Parathyroid adenoma (tissue), 2 donors: ENCODE measurements around the gene B3GNT2.
"Not testable (repeated sequence)": the region's sequence is repeated elsewhere in the genome, so short reads cannot be mapped to it uniquely, and the experiment has no call there.

Experiments
- H2AFZ ChIP-seq: fragments of 300-600 bp; sonication (generic); one replicate; pipeline ENCODE4 v1.7.0; 2017; ENCODE audit warnings: antibody characterized with exemption, mild to moderate bottlenecking
- H3K27ac ChIP-seq: fragments of 300-600 bp; sonication (generic); one replicate; pipeline ENCODE4 v1.7.0; 2017
- H3K27me3 ChIP-seq: fragments of 300-600 bp; sonication (generic); one replicate; pipeline ENCODE4 v1.7.0; 2017; ENCODE audit warnings: low read length; ENCODE audit not compliant: control insufficient read depth, insufficient read depth
- H3K36me3 ChIP-seq: fragments of 300-600 bp; sonication (generic); one replicate; pipeline ENCODE4 v1.7.0; 2017; ENCODE audit warnings: low read length; ENCODE audit not compliant: control insufficient read depth, insufficient read depth
- H3K4me1 ChIP-seq: fragments of 300-600 bp; sonication (generic); one replicate; pipeline ENCODE4 v1.7.0; 2017; ENCODE audit warnings: control low read depth
- H3K4me2 ChIP-seq: fragments of 300-600 bp; sonication (generic); one replicate; pipeline ENCODE4 v1.7.0; 2017; ENCODE audit warnings: low read length
- H3K4me3 ChIP-seq: fragments of 300-600 bp; sonication (generic); one replicate; pipeline ENCODE4 v1.7.0; 2017; ENCODE audit warnings: low read depth, low read length
- H3K79me2 ChIP-seq: fragments of 300-600 bp; sonication (generic); one replicate; pipeline ENCODE4 v1.7.0; 2017; ENCODE audit warnings: control low read depth
- H3K9ac ChIP-seq: fragments of 300-600 bp; sonication (generic); one replicate; pipeline ENCODE4 v1.7.0; 2017; ENCODE audit warnings: mild to moderate bottlenecking
- H3K9me3 ChIP-seq: fragments of 300-600 bp; sonication (generic); one replicate; pipeline ENCODE4 v1.7.0; 2017; ENCODE audit warnings: low read length; ENCODE audit not compliant: control insufficient read depth
- TF ChIP-seq, protein P1 (sequence below): fragments of 300-600 bp; sonication (generic); IDR thresholded peaks from one replicate; pipeline ENCODE4 v1.7.0; 2017; ENCODE audit warnings: antibody characterized with exemption, mild to moderate bottlenecking
- donor health status: primary hyperparathyroidism.

The B3GNT2 gene

DNA sequence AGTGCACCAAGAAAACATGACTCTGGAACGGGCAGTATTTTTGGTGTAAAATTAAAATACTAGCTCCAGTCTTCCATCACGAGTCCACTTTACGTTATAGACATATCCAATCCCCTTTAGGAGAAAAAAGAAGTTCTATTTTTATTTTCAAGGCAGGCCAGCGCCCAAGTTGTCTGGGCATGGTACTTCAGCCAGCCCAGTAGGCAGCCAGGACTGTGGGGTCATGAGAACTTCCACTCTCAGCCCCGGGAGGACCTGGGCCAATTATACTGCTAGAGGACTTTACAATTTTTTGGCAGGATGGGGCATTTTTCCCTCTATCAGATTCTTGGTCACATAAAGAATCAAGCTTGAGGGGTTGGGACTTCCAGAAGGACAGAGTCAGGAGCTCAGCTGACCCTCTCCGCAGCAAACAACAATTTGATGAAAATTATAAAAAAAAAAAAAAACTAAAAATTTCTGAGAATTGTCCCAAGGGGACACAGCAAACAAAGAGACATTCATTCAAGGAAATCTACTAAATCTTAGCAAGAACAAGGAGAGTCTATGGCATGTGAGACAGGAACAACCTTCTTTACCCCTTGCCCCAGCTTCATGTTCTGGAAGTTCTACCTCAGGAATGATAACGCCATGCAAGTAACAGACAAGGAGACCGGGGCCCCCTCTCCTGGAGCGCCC lies 37.3 kb upstream of the B3GNT2 start:
- Histone ChIP-seq H2AFZ (no peak overlapping the region), H3K4me1 (no peaks in the 10 kb centered on the region), H3K4me2 (no peak overlapping the region), H3K4me3 (no peak overlapping the region), H3K79me2 (no peaks in the 10 kb centered on the region), H3K9ac (no peak overlapping the region), H3K36me3 (no peaks in the 10 kb centered on the region), H3K27ac (no peak overlapping the region), H3K9me3 (no peaks in the 10 kb centered on the region), H3K27me3 (no peaks in the 10 kb centered on the region)
- TF ChIP-seq, protein P1, sequence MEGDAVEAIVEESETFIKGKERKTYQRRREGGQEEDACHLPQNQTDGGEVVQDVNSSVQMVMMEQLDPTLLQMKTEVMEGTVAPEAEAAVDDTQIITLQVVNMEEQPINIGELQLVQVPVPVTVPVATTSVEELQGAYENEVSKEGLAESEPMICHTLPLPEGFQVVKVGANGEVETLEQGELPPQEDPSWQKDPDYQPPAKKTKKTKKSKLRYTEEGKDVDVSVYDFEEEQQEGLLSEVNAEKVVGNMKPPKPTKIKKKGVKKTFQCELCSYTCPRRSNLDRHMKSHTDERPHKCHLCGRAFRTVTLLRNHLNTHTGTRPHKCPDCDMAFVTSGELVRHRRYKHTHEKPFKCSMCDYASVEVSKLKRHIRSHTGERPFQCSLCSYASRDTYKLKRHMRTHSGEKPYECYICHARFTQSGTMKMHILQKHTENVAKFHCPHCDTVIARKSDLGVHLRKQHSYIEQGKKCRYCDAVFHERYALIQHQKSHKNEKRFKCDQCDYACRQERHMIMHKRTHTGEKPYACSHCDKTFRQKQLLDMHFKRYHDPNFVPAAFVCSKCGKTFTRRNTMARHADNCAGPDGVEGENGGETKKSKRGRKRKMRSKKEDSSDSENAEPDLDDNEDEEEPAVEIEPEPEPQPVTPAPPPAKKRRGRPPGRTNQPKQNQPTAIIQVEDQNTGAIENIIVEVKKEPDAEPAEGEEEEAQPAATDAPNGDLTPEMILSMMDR = no peak

DNA sequence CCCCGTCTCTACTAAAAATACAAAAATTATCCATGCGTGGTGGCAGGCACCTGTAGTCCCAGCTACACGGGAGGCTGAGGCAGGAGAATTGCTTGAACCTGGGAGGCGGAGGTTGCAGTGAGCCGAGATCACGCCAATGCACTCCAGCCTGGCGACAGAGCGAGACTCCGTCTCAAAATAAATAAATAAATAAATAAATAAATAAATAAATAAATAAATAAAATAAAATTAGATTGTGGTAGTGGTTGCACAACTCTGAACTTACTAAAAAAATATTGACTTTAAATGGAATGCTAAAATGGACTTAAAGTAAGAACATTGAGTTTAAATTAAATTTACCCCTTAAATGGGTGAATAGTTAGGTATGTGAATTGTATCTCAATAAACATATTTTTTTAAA lies 35.2 kb upstream of the B3GNT2 start:
- not testable (repeated sequence) for H3K4me3 ChIP-seq, H3K79me2 ChIP-seq, H3K27me3 ChIP-seq, H3K36me3 ChIP-seq, H3K9me3 ChIP-seq, H3K27ac ChIP-seq, H3K4me2 ChIP-seq, H2AFZ ChIP-seq, H3K4me1 ChIP-seq, H3K9ac ChIP-seq

DNA sequence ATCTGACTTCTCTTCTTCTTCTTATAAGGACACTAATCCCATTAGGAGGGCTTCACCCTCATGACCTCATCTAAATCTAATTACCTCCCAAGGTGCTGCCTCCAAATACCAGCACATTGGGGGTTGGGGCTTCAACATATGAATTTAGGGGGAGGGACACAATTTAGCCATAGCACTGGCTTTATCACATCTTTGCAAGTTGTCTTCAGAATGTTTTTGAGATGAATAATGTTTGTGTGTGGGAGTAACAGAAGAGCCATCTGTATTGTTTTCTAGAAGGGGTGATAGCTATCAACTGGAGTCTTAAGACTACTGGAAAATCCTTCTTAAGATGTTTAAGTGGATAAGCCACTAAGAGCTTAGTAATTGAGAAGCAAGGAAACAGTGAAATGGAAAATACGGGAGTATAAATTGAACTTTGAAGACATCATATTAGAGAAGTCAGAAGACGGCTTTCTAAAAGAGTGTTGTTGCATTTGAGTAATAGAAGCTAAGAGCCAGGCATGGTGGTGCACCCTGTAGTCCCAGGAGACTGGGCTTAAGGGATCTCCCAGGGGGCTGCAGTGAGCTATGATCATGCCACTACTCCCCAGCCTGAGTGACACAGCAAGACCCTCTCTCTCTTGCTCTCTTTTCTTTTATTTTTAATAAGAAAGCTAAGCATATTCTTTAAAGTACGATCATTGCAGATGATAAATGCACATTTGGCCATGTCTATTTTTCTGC lies 32.6 kb upstream of the B3GNT2 start:
- Histone ChIP-seq H3K4me3 (no peak overlapping the region), H3K9me3 (no peaks in the 10 kb centered on the region), H3K27me3 (no peaks in the 10 kb centered on the region), H3K9ac (no peak overlapping the region), H3K4me2 (no peak overlapping the region), H3K36me3 (no peaks in the 10 kb centered on the region), H3K79me2 (no peaks in the 10 kb centered on the region), H3K4me1 (no peaks in the 10 kb centered on the region), H2AFZ (no peak overlapping the region), H3K27ac (no peak overlapping the region)
- TF ChIP-seq, protein P1 = no peak

DNA sequence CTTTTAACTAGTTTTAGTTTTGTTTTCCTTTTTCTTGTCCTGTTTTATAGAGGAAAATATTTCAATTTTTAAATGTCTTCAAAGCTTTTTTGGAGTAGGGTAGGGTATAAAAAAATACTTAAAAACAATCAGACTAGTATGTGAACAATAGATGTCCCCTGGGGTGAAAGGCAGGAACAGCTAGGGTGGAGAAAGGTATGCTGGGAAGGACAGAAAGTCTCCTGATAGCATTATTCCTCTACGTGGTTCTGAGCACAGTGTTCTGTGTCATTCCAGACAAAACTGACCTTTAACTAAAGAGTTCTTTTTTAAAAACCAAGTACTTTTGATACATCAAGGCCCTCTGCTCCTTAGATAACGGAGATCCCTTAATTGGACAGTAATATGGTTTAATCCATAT lies 32.1 kb upstream of the B3GNT2 start:
- no peaks in the 10 kb centered on the region for H3K36me3 ChIP-seq
- TF ChIP-seq, protein P1 = no peak
- no peak overlapping the region for H3K4me2 ChIP-seq
- H3K4me1 ChIP-seq = no peaks in the 10 kb centered on the region
- H3K79me2 ChIP-seq = no peaks in the 10 kb centered on the region
- H2AFZ ChIP-seq = no peak overlapping the region
- no peak overlapping the region for H3K4me3 ChIP-seq
- no peak overlapping the region for H3K9ac ChIP-seq
- no peaks in the 10 kb centered on the region for H3K27me3 ChIP-seq
- no peak overlapping the region for H3K27ac ChIP-seq
- no peaks in the 10 kb centered on the region for H3K9me3 ChIP-seq

DNA sequence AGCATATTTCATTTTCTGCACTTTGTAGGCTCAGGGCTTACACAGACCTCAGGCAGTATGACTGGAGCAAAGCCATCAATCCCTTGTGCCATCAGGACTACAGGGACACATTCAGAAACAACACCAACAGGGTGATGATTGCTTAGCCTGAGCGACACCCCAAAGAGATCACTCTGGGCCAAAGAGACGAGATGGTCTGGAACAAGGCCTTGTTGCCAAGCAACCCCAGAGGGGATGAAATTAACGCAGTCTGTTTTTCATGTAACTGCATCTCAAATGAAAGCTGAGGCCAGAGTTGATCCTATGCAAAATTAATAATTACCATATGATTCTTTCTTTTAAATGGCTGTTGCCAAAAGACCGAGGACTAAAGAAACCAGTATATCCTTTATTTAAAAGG lies 20.2 kb upstream of the B3GNT2 start:
- Histone ChIP-seq H3K4me2 (no peak overlapping the region), H3K4me3 (no peak overlapping the region), H3K79me2 (no peaks in the 10 kb centered on the region), H3K27me3 (no peaks in the 10 kb centered on the region), H3K9me3 (no peaks in the 10 kb centered on the region), H3K9ac (no peak overlapping the region), H2AFZ (peak overlapping the region; percentile 63), H3K4me1 (peaks cover 7% of the 10 kb centered on the region), H3K36me3 (no peaks in the 10 kb centered on the region), H3K27ac (peak overlapping the region; percentile 50)
- TF ChIP-seq, protein P1 = no peak
